GM23338 (cell line): Measurements from ENCODE around the gene MYO16.

Experiments
- CTCF ChIP-seq, 2 experiments: fragments of 200-600 bp in 1 of 2; sonication (generic) in 1 of 2; conservative IDR thresholded peaks; 2 replicates each; pipeline versions ENCODE4 v1.5.1 to v1.6.1; 2016 to 2017; ENCODE audit warnings: antibody characterized with exemption in 2 of 2, low read depth in 2 of 2, mild to moderate bottlenecking in 2 of 2, moderate library complexity in 1 of 2
- EZH2 ChIP-seq: fragments of 200-600 bp; sonication (generic); IDR thresholded peaks from one replicate; pipeline ENCODE4 v1.8.0; 2017; ENCODE audit warnings: antibody characterized with exemption, mild to moderate bottlenecking, low read depth; ENCODE audit not compliant: unreplicated experiment
- EZH2phosphoT487 ChIP-seq: fragments of 200-600 bp; sonication (generic); IDR thresholded peaks from one replicate; pipeline ENCODE4 v1.8.1; 2018; ENCODE audit warnings: antibody characterized with exemption; ENCODE audit not compliant: unreplicated experiment
- POLR2AphosphoS5 ChIP-seq: IDR thresholded peaks from 2 replicates; pipeline ENCODE4 v1.6.1; 2016; ENCODE audit warnings: antibody characterized with exemption, low read depth
- REST ChIP-seq: IDR thresholded peaks from one replicate; pipeline ENCODE4 v1.6.1; 2018; ENCODE audit warnings: antibody characterized with exemption; ENCODE audit not compliant: unreplicated experiment

GRCh38 chr13:108776650-108777049 is 147.2 kb downstream of the MYO16 start:
- TF ChIP-seq CTCF (conservative IDR thresholded peaks at IDR 0.05; ENCODE audit: low read depth in 2 of 2) (no peak), EZH2phosphoT487 (no peak), POLR2AphosphoS5 (no peak), REST (no peak), EZH2 (no peak)
